Right cardiac atrium (tissue), 5 donors: ENCODE results near the gene GTF2H3. TPM values are rescaled to one million over a fixed set of nuclear protein-coding genes. Genes with fewer than 3 reads are reported as not detected.

Experiments
- ATAC-seq, 2 donors: fragments of 200-7000 bp; cut with Tn5 transposase; one replicate each; pipeline versions ENCODE4 v1.8.0 to v1.9.1; 2020; ENCODE audit warnings: moderate library complexity in 2 of 2, mild to moderate bottlenecking in 1 of 2
- DNase-seq, 3 donors: peaks; one replicate each; pipeline ENCODE4 v3.0.0-alpha.2; 2020
- H3K27ac ChIP-seq: one replicate; pipeline ENCODE4 v1.5.1; 2013; ENCODE audit warnings: mild to moderate bottlenecking, low read length, control low read depth, moderate library complexity
- H3K27me3 ChIP-seq: one replicate; pipeline ENCODE4 v1.6.1; 2013; ENCODE audit not compliant: control insufficient read depth, insufficient read depth
- H3K4me1 ChIP-seq: one replicate; pipeline ENCODE4 v1.6.1; 2013; ENCODE audit warnings: low read length; ENCODE audit not compliant: control insufficient read depth, insufficient read depth
- H3K4me3 ChIP-seq: one replicate; pipeline ENCODE4 v1.5.1; 2013; ENCODE audit warnings: low read length, control low read depth
- H3K9me3 ChIP-seq: one replicate; pipeline ENCODE4 v1.6.1; 2013; ENCODE audit warnings: low read length; ENCODE audit not compliant: control insufficient read depth
- WGBS: extraction: QIAGEN DNeasy Blood & Tissue Kit; methylation state at CpG from one replicate; pipeline ENCODE4 v1.1.7; 2013; 5-methylcytosine and 5-hydroxymethylcytosine counted together
- intact Hi-C, 4 donors: fragments of 100-400 bp; cut with DNase I; formaldehyde crosslinking; loops; one replicate each; pipeline versions ENCODE4 v1.11.0 to v1.14.0; 2022 to 2023
- polyA plus RNA-seq: library from polyadenylated mRNA; stranded (reverse); fragments of 200-250 nt; gene quantifications from one replicate; pipeline ENCODE4 v1.2.3, GENCODE V29; 2013
- total RNA-seq, 4 donors: library from RNA; stranded (reverse); fragmentation: NEBNext Ultra II Directional; extraction: Animal tissue kit (Norgen Biotek cat#: 25700); gene quantifications; one replicate each; pipeline ENCODE4 v1.2.1, GENCODE V29; 2021
- donor health status: healthy with polysubstance abuse.
- donor health status: DM: no; HTN: yes; CAD: no.
- donor health status: DM: no; HTN: no; CAD: no.
- donor health status: DM: no; HTN: yes; CAD: no; lungs with severe emphysema.
- donor health status: DM: yes; HTN: yes; CAD: no.

Gene GTF2H3
- total and polyA plus RNA-seq, 5 donors = 5.6 to 15.3 (median 12.5) TPM

DNA sequence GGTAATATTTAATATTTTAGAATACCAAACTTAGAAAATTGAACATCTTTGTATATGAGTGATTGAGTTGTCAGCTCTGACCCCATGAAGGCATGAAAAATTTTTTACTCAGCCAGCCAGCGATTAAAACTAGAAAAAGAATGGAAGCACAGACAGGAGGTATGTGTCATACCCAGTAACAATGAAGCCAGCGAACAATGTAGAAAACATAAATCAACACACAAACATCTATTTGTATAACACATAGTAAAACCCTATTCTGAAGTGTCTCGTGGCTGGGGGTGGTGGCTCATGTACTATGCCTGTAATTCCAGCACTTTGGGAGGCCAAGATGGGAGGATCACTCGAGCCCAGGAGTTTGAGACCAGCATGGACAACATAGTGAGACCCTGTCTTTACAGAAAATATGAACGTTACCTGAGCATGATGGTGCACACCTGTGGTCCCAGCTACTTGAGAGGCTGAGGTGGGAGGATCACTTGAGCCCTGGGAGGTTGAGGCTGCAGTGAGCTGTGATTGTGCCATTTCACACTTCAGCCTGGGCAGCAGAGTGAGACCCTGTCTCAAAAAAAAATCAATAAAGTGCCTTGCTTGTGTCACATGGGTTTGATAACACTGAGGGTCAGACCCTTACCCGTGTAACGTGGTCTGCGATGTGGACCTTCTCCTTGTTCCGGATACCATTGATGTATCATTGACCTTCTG is 43.1 kb downstream of the GTF2H3 start:
- no peaks in the 10 kb centered on the region for H3K27me3 ChIP-seq
- intact Hi-C loops = no loop called here
- WGBS = 93% methylated on average over 9 of the region's 9 CpGs
- no peaks in the 10 kb centered on the region for H3K9me3 ChIP-seq
- no peak overlapping the region for H3K27ac ChIP-seq
- peaks cover 2% of the 10 kb centered on the region for H3K4me1 ChIP-seq
- no peak overlapping the region for H3K4me3 ChIP-seq
- DNase-seq (no peak), ATAC-seq (no peak)

GRCh38 chr12:123678981-123679380 is 45.4 kb downstream of the GTF2H3 start:
- no peak overlapping the region for H3K4me3 ChIP-seq
- no peak for DNase-seq
- H3K4me1 ChIP-seq = no peaks in the 10 kb centered on the region
- WGBS = 96% methylated on average over 10 of the region's 10 CpGs
- intact Hi-C loops = no loop called here
- no peak for ATAC-seq
- no peaks in the 10 kb centered on the region for H3K27me3 ChIP-seq
- H3K9me3 ChIP-seq = no peaks in the 10 kb centered on the region
- H3K27ac ChIP-seq = no peak overlapping the region

DNA sequence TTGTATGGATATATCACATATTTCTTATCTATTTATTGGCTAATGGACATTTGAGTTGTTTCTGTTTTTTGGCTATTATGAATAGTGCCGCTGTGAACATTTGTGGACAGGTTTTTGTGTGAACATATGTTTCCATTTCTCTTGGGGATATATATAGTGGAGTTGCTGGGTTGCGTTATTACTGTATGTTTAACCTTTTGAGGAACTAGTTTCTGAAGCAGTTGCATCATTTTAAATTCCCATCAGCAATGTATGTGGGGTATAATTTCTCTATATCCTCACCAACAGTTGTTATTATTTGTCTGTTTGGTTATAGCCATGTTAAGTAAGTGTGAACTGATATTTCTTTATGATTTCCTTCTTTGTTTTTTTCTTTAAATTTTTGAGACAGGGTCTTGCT is 48.0 kb downstream of the GTF2H3 start:
- H3K4me3 ChIP-seq = no peak overlapping the region
- H3K4me1 ChIP-seq = no peaks in the 10 kb centered on the region
- H3K27me3 ChIP-seq = no peaks in the 10 kb centered on the region
- H3K27ac ChIP-seq = no peak overlapping the region
- no peaks in the 10 kb centered on the region for H3K9me3 ChIP-seq
- DNase-seq (no peak), ATAC-seq (no peak)
- 83% methylated on average over 2 of the region's 2 CpGs for WGBS
- intact Hi-C loops = no loop called here

DNA sequence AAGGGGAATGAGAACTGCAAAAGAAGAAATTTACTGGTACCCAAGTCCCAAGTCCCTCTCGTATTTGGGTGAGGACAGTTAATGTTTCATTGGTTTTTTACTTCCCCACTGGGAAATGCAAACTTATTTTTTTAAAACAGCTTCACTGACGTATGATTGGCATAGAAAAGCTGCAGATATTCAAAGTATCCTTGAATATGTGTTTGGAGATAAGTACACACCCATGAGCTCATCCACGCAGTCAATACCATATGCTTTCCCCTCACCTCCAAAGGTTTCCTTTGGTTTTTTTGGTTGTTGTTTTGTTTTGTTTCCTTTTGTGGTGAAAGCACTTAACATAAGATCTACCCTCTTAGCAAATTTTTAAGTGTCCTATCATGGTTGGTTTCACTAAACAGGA is 50.3 kb downstream of the GTF2H3 start:
- Histone ChIP-seq H3K27me3 (no peaks in the 10 kb centered on the region), H3K4me1 (no peaks in the 10 kb centered on the region), H3K27ac (no peak overlapping the region), H3K9me3 (no peaks in the 10 kb centered on the region), H3K4me3 (no peak overlapping the region)
- DNase-seq (no peak), ATAC-seq (no peak)
- WGBS = 88% methylated on average over 3 of the region's 3 CpGs
- intact Hi-C loops = no loop called here

DNA sequence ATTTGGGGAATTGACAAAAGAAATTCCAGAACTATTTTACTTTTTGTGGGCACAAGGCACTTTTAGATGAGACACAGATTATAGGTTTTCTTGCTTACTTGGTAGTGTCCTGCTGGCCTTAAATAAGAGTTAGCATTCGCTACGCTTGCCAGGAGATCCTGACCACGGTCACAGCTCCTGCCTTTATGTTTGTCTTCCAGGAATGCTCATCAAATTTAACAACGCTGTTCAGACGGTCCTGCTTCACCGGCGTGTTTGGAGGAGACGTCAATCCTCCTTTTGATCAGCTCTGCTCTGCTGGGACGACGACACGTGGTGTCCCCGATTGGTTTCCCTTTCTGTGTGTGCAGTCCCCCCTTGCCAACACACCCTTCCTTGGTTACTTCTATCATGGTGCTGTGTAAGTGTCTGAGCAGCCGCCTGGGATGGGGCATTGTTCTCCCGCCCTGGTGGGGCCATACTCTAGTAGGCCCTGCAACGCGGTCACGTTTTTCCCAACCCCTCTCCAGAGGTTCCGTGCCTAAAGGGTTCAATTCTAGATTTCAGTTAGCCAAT is 53.1 kb downstream of the GTF2H3 start:
- no peaks in the 10 kb centered on the region for H3K27me3 ChIP-seq
- no peak overlapping the region for H3K27ac ChIP-seq
- WGBS = 96% methylated on average over 18 of the region's 18 CpGs
- DNase-seq (no peak), ATAC-seq (no peak)
- H3K4me3 ChIP-seq = no peak overlapping the region
- no peaks in the 10 kb centered on the region for H3K4me1 ChIP-seq
- intact Hi-C loops = no loop called here
- no peaks in the 10 kb centered on the region for H3K9me3 ChIP-seq

- Histone ChIP-seq H3K27me3 (no peaks in the 10 kb centered on the region), H3K27ac (no peak overlapping the region), H3K4me1 (no peaks in the 10 kb centered on the region), H3K4me3 (no peak overlapping the region), H3K9me3 (no peaks in the 10 kb centered on the region)
- intact Hi-C loops = no loop called here
- DNase-seq (no peak), ATAC-seq (no peak)
- WGBS = 92% methylated on average over 8 of the region's 8 CpGs
These were observed 56.7 kb downstream of the GTF2H3 start for GRCh38 chr12:123690191-123690840.

DNA sequence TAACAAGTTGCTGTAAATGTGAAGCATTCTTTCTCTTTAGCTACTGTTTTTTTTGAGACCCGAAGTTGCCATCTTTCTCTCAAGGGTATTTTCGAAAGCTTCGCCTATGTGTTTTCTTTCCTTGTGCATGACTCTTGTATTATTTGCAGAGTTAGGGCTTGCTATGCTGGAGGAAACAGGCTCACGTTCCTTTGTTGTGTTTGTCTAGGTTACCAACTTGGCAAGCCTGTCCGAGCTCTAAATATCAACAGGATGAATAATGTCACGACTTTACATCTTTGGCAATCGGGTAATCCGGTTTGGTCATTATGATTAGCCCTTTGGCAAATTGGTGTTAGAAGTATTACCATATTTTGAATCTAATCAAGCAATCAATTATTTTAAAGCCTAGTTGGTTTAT is 62.6 kb downstream of the GTF2H3 start:
- Histone ChIP-seq H3K27me3 (no peaks in the 10 kb centered on the region), H3K9me3 (no peaks in the 10 kb centered on the region), H3K27ac (no peak overlapping the region), H3K4me3 (no peak overlapping the region), H3K4me1 (no peaks in the 10 kb centered on the region)
- ATAC-seq (no peak), DNase-seq (no peak)
- WGBS = 73% methylated on average over 8 of the region's 8 CpGs
- intact Hi-C loops = no loop called here

GRCh38 chr12:123696646-123697045 is 63.0 kb downstream of the GTF2H3 start:
- DNase-seq = no peak
- no peak overlapping the region for H3K4me3 ChIP-seq

DNA sequence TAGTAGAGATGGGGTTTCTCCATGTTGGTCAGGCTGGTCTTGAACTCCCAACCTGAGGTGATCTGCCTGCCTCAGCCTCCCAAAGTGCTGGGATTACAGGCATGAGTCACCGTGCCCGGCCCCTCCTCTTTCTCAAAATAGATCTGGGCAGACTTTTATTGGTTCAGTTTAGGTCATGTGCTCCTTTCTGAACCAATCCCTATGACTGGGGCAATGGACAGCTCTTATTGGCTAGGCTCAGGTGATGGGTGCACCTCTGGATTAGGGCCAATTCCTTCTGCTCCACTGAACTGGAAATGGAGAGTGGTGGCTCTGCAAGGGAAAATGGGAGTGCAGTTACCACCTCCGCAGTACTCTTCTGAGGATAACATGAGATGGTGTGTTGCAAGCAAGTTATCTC is 72.3 kb downstream of the GTF2H3 start:
- intact Hi-C loops = no loop called here
- no peak for DNase-seq
- Histone ChIP-seq H3K27me3 (no peaks in the 10 kb centered on the region), H3K9me3 (no peaks in the 10 kb centered on the region), H3K4me3 (no peak overlapping the region), H3K27ac (no peak overlapping the region), H3K4me1 (no peaks in the 10 kb centered on the region)
- ATAC-seq = no peak
- 91% methylated on average over 3 of the region's 3 CpGs for WGBS

More at GRCh38 chr12:123696646-123697045, 63.0 kb downstream of the GTF2H3 start:
- H3K9me3 ChIP-seq = no peaks in the 10 kb centered on the region
- H3K27me3 ChIP-seq = no peaks in the 10 kb centered on the region
- no peaks in the 10 kb centered on the region for H3K4me1 ChIP-seq
- intact Hi-C loops = no loop called here
- H3K27ac ChIP-seq = no peak overlapping the region
- ATAC-seq = no peak
- 83% methylated on average over 4 of the region's 4 CpGs for WGBS

DNA sequence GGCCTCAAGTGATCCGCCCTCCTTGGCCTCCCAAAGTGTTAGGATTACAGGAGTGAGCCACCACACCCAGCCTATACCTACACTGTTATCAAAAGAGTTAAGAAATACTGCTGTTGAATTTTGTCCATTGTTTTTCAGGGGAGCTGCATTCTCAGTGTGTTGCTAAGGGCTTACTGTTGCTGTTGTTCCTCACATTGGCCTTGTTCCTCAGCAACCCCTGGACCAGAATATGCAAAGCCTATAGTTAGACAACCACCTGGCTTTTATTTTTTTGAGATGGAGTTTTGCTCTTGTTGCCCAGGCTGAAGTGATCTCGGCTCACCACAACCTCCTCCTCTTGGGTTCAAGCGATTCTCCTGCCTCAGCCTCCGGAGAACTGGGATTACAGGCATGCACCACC is 73.8 kb downstream of the GTF2H3 start:
- Histone ChIP-seq H3K27ac (no peak overlapping the region), H3K27me3 (no peaks in the 10 kb centered on the region), H3K9me3 (no peaks in the 10 kb centered on the region), H3K4me1 (no peaks in the 10 kb centered on the region), H3K4me3 (no peak overlapping the region)
- no peak for DNase-seq
- intact Hi-C loops = no loop called here
- WGBS = 91% methylated on average over 4 of the region's 4 CpGs
- no peak for ATAC-seq
